A673 (cell line): Measurements from ENCODE around the gene RBPMS2. TPM values are rescaled to one million over a fixed set of nuclear protein-coding genes. Genes with fewer than 3 reads are reported as not detected.

Experiments used
- BruUV-seq: library from RNA; stranded (reverse); fragments of 400-500 nt; replicated peaks from 2 replicates; lab custom pipeline; 2021; lab: Mats Ljungman, UMichigan
- CTCF ChIA-PET: fragments of 300-600 bp; sonication (Branson Sonifier 250); formaldehyde crosslinking; loops from one replicate; lab custom pipeline; 2022; ENCODE audit warnings: antibody characterized with exemption; lab: Charles Lee
- POLR2A ChIA-PET: fragments of 300-600 bp; sonication (Branson Sonifier 250); formaldehyde crosslinking; loops from one replicate; lab custom pipeline; 2022; ENCODE audit warnings: antibody characterized with exemption; ENCODE audit not compliant: low non-redundant PET; lab: Charles Lee
- DNase-seq: peaks from one replicate; pipeline ENCODE4 v3.0.0-alpha.2; 2015; ENCODE audit warnings: low spot score
- H3K27ac ChIP-seq: fragments of 200-600 bp; sonication (generic); 2 replicates; pipeline ENCODE4 v1.5.1; 2016; ENCODE audit warnings: mixed run types, low read depth, mild to moderate bottlenecking, mixed read lengths, antibody characterized with exemption, low read length; ENCODE audit not compliant: poor library complexity, severe bottlenecking
- H3K27me3 ChIP-seq: fragments of 200-600 bp; sonication (generic); replicated peaks from 2 replicates; pipeline ENCODE4 v1.6.1; 2017; ENCODE audit warnings: mixed run types, low read depth, mild to moderate bottlenecking, mixed read lengths, antibody characterized with exemption, low read length; ENCODE audit not compliant: insufficient read depth, poor library complexity
- H3K36me3 ChIP-seq: fragments of 200-600 bp; sonication (generic); 2 replicates; pipeline ENCODE4 v1.6.1; 2016; ENCODE audit warnings: mixed run types, mild to moderate bottlenecking, mixed read lengths, antibody characterized with exemption, low read length; ENCODE audit not compliant: insufficient read depth, poor library complexity, severe bottlenecking
- H3K4me1 ChIP-seq: fragments of 200-600 bp; sonication (generic); 2 replicates; pipeline ENCODE4 v1.6.1; 2017; ENCODE audit warnings: mixed run types, mild to moderate bottlenecking, mixed read lengths, antibody characterized with exemption, low read length; ENCODE audit not compliant: insufficient read depth, poor library complexity, severe bottlenecking
- H3K4me3 ChIP-seq: fragments of 200-600 bp; sonication (generic); 2 replicates; pipeline ENCODE4 v1.5.1; 2016; ENCODE audit warnings: low read depth, mixed run types, mild to moderate bottlenecking, mixed read lengths, low read length; ENCODE audit not compliant: poor library complexity, severe bottlenecking
- H3K9me3 ChIP-seq: fragments of 200-600 bp; sonication (generic); 2 replicates; pipeline ENCODE4 v1.6.1; 2016; ENCODE audit warnings: mixed run types, low read depth, mild to moderate bottlenecking, mixed read lengths, antibody characterized with exemption, low read length; ENCODE audit not compliant: poor library complexity, severe bottlenecking
- CTCF ChIP-seq: fragments of 300-800, 200-600 bp; sonication (generic); conservative IDR thresholded peaks from 2 replicates; pipeline ENCODE4 v1.5.1; 2017; ENCODE audit warnings: low read depth, mild to moderate bottlenecking, antibody characterized with exemption, low read length, moderate library complexity, mixed read lengths
- EZH2 ChIP-seq: fragments of 200-600 bp; sonication (generic); IDR thresholded peaks from 2 replicates; pipeline ENCODE4 v1.6.1; 2017; ENCODE audit warnings: borderline replicate concordance, low read depth, mild to moderate bottlenecking, mixed read lengths, antibody characterized with exemption, low read length; ENCODE audit not compliant: poor library complexity, severe bottlenecking
- intact Hi-C: fragments of 100-400 bp; cut with micrococcal nuclease; formaldehyde crosslinking; loops from one replicate; pipeline ENCODE4 v1.10.0; 2022; ENCODE audit not compliant: unreplicated experiment
- microRNA-seq: library from miRNA; unstranded; fragments of <30 nt; microRNA quantifications from one replicate; pipeline ENCODE4 v1.2.0, GENCODE V29; 2021
- total RNA-seq: library from RNA; stranded (reverse); gene quantifications from 2 replicates; pipeline ENCODE4 v1.2.3, GENCODE V29; 2021

The RBPMS2 gene
- total RNA-seq, 1 experiment from 2014 or later: 2.9 TPM

GRCh38 chr15:64690008-64690407 lies 85.4 kb downstream of the RBPMS2 start:
- no peaks in the 10 kb centered on the region for H3K4me1 ChIP-seq
- no peaks in the 10 kb centered on the region for H3K9me3 ChIP-seq
- no peak overlapping the region for H3K27ac ChIP-seq
- BruUV-seq: no TSS peak
- ChIA-PET CTCF (interaction anchor here (1.2 kb wide), 1 partner anchor 38 kb away, joined by 4 read pairs; no protein-coding TSS in a partner anchor), POLR2A (no interaction called here)
- intact Hi-C loops: no loop called here
- no peak overlapping the region for H3K4me3 ChIP-seq
- DNase-seq: no peak
- no peaks in the 10 kb centered on the region for H3K27me3 ChIP-seq
- TF ChIP-seq EZH2: no peak
- TF ChIP-seq CTCF: no peak
- H3K36me3 ChIP-seq: peaks cover 58% of the 10 kb centered on the region

Small RNA genes within 50 kb of the gene (microRNA-seq; reads per million reads assigned to microRNA genes)
- not detected for gene MIR1272

Other genes with a start within 250 kb of the RBPMS2 start
- 60.4 and 65.7 TPM in 2 replicates for gene PIF1, start 50.1 kb upstream of the RBPMS2 start, total RNA-seq
- gene PLEKHO2, start 66.3 kb upstream of the RBPMS2 start, total RNA-seq: 7.7 and 8.9 TPM in 2 replicates
- gene ANKDD1A, start 136.3 kb upstream of the RBPMS2 start, total RNA-seq: 2.3 and 3.5 TPM in 2 replicates
- gene SPG21, start 214.3 kb upstream of the RBPMS2 start, total RNA-seq: 85.7 and 89.1 TPM in 2 replicates